GM13976 (cell line): ENCODE measurements around the gene PLPP3.

Experiments
- DNase-seq: peaks from one replicate; pipeline ENCODE4 v3.0.0; 2012; ENCODE audit warnings: low spot score
- CTCF ChIP-seq: IDR thresholded peaks from 2 replicates; pipeline ENCODE4 v1.5.1; 2012; ENCODE audit warnings: borderline replicate concordance, mild to moderate bottlenecking; ENCODE audit not compliant: insufficient read depth; ENCODE audit errors: extremely low read depth, missing control alignments, control extremely low read depth
- in situ Hi-C: fragments of 300-500 bp; cut with MboI; formaldehyde crosslinking; loops from one replicate; pipeline ENCODE4 v1.12.0; 2022; ENCODE audit warnings: low sequenced_read_pairs, mixed read lengths, inconsistent platforms; ENCODE audit not compliant: unreplicated experiment

PLPP3 gene

GRCh38 chr1:56509713-56510641 is 69.4 kb downstream of the PLPP3 start:
- TF ChIP-seq CTCF = no peak
- DNase-seq = no peak
- in situ Hi-C loops = no loop called here

- TF ChIP-seq CTCF = no peak
- in situ Hi-C loops = no loop called here
- no peak for DNase-seq
Measured at GRCh38 chr1:56508523-56508983, 70.8 kb downstream of the PLPP3 start.

- TF ChIP-seq CTCF = no peak
- DNase-seq = no peak
- in situ Hi-C loops = no loop called here
Measured at GRCh38 chr1:56507925-56508522, 71.3 kb downstream of the PLPP3 start.

GRCh38 chr1:56506951-56507491 is 72.3 kb downstream of the PLPP3 start:
- DNase-seq = no peak
- TF ChIP-seq CTCF = no peak
- in situ Hi-C loops = no loop called here

- in situ Hi-C loops = no loop called here
- no peak for DNase-seq
- no peak for TF ChIP-seq CTCF
Measured at GRCh38 chr1:56505792-56506743, 73.3 kb downstream of the PLPP3 start.
